GM21447 (cell line): ENCODE measurements around the gene ZNF839.
"Not testable (repeated sequence)": the region's sequence is repeated elsewhere in the genome, so short reads cannot be mapped to it uniquely, and the experiment has no call there.

Source experiments
- ATAC-seq: cut with Tn5 transposase; IDR thresholded peaks from one replicate; pipeline ENCODE4 v1.9.1; 2021; ENCODE audit not compliant: unreplicated experiment

Gene ZNF839

DNA sequence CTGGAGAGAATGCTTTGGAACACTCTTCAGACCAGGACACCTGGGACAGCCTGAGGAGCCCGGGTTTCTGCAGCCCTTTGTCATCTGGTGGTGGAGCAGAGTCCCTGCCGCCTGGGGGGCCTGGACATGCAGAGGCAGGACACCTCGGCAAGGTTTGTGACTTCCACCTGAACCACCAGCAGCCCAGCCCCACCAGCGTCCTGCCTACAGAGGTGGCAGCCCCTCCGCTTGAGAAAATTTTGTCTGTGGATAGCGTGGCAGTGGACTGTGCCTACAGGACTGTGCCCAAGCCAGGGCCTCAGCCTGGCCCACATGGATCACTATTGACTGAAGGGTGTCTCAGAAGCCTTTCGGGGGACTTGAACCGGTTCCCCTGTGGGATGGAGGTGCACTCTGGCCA lies 22.0 kb downstream of the ZNF839 start:
- ATAC-seq = no peak

DNA sequence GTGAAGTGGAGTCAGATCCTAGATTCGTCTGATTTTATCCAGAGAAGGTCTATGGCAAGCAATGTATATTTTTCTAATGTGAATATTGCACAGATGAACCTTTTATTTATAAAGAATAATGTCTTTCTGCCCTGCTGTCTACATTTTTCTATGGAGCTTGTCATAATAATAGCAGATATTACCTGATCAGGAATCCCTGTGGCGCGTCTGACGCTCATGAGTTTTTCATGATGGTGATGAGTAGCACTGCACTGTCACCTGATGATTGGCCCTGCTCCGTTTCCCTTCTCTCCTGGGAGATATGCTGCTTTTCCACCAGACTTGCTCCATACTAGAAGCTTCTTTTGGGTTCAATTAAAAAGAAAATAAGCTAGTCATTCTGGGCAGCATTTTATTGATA lies 22.7 kb downstream of the ZNF839 start:
- no peak for ATAC-seq

DNA sequence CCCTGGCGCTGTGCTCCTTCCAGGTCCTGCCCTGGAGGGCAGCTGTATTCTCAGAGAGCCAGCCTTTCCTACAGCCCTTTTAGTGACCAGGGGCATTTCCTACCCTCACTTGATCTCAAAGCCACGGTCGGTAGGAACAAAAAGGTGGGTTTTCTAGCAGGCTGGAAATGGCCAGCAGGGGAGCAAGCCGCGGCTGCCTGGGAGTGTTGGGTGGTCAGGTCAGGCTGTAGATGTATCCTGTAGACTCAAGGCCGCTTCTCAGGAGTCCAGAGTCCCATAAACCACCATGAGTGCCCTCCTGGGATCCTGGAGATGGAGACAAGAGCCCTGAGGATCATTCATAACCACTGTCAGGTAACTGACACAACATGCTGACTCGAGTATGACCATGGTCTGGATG lies 24.5 kb downstream of the ZNF839 start:
- ATAC-seq = no peak

DNA sequence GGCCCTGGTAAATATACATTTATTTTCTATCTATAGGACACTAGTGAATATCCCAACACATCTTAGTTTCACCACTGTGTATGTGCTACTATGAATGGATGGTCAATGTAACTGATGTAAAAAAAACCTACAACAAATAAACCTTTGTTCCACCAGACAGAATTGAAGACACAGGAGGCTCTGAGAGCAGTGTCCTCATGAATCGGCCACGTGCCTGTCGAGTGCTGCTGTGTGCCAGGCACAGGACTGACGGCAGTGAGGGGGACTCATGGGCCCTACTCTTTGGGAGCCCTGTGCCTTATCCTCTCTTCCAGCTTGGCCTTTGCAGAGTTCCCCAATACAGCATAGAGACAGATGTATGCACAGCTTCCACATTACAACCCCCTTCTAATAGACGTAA lies 24.9 kb downstream of the ZNF839 start:
- no peak for ATAC-seq

DNA sequence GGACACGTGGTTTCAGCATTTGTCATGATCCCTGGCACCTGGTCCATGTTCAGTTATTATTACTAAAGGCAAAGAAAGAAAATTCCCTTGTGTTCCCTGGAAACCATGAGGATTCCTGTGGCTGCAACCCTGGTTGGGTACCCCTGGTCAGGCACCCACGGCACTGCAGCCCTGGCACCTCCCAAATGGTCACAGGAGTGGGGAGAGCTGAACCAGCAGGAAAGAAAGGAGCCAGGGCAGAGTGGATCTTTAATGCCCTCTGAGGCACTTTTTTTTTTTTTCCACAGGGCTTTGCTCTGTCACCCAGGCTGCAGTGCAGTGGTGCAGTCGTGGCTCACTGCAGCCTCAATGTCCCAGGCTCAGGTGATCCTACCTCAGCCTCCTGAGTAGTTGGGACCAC lies 25.7 kb downstream of the ZNF839 start:
- ATAC-seq = no peak

DNA sequence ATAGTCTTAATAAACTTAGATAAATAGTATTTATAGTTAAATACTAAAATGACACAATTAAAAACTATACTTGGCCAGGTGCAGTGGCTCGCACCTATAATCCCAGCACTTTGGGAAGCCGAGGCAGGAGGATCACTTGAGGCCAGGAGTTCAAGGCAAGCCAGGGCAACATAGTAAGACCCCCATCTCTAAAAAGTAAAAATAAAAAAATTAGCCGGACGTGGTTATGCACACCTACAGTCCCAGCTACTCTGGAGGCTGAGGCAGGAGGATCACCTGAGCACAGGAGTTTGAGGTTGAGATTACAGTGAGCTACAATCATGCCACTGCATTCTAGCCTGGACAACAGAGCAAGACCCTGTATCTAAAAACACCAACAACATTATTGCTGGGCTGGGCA lies 27.1 kb downstream of the ZNF839 start:
- ATAC-seq = no peak

DNA sequence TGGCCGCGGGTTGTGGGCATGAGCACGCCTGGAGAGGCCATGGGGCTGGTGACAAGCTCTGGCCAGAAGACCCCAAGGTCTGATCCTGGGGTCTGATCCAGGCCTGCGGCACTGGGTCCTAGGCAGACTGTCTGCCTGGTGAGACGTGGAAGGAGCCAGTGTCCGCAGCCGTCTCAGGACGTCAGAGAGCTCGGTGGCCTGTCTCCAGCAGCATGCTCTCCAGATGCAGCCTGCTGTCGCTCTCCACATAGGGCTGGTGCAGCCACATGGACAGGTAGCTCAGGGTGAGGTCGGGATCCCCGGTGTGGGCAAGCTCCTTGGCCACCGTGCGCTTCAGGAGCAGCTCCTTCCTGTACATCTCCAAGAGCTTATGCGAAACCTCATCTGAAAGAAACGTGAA lies 28.8 kb downstream of the ZNF839 start:
- no peak for ATAC-seq

DNA sequence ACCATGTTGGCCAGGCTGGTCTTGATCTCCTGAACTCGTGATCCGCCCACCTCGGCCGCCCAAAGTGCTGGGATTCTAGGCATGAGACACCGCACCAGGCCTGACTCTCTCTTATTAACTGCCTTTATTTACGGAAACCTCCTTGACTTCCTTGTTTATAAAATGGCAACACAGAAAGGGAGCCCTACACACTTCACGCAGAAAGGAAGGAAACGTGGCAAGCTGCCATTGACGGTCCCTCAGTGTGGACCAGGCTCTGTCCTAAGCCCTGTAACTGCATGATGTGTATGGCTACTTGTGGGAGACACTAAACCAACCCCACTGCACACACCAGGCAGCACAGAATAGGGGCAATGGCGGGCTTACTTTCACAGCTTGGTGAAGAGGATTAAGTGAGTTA lies 31.5 kb downstream of the ZNF839 start:
- ATAC-seq = no peak

DNA sequence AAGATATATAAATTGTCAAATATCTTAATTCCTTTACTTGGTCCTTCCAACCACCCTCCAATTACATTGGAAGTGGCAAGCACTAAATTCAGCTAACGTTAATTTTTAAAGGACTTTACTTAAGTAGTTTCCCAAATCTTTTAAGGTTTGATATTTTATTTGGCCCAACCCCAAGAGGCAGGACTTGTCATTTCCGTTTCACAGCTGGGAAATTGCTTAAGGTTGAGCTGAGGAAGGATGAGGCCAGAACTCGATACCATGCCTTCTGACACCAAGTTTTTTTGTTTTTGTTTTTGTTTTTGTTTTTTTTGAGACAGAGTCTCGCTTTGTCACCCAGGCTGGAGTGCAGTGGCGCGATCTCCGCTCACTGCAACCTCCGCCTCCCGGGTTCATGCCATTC lies 32.0 kb downstream of the ZNF839 start:
- ATAC-seq = not testable (repeated sequence)

DNA sequence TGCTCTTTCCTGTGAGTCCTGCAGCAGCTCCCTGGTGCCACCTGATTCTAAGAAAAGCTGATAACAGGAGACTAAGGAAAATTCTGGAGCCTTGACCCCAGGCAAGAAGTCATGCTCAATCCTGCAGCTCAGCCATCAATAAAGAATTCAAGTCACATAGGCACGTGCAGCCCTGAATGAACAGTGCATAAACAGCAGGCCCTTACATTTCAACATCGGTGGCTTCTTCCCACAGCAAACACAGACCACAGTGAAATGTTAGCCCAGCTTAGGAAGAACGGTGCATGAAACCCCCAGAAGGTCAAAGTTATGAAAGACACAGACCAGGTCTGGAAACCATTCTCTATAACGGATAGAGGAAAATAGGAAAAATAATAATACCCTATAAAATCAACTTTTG lies 32.7 kb downstream of the ZNF839 start:
- no peak for ATAC-seq

DNA sequence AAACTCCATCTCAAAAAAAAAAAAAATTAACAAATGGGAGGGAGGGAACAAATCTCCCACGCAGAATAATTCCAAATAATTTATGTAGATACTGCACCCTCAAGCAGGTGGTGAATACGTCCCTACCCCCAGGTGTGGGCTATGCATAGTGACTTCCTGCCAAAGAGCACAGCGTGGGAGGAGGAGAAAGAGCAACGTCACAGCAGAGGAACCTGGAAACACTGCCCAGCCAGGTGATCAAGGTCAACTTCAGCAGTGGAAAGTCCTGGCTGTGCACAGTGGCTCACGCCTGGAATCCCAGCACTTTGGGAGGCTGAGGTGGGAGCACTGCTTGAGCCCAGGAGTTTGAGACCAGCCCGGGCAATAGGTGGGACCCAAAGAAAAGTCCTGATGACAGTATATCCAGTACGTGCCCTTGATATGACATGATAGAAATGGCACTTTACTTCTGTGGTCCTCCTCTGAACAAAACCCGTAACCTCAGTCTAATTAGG lies 33.6 kb downstream of the ZNF839 start:
- no peak for ATAC-seq

DNA sequence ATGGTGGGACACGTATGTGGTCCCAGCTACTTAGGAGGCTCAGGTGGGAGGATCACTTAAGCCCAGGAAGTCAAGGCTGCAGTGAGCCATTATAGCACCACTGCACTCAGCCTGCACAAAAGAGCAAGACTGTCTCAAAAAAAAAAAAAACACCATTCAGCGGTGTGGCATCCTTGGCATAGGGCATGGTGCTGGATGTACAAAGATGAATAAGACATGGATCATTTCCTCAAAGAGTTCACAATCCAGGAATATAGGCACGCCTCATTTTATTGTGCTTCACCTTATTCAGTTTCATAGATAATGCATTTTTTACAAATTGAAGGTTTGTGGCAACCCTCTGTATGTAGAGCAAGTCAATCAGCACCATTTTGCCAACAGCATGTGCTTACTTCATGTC lies 36.7 kb downstream of the ZNF839 start:
- no peak for ATAC-seq

DNA sequence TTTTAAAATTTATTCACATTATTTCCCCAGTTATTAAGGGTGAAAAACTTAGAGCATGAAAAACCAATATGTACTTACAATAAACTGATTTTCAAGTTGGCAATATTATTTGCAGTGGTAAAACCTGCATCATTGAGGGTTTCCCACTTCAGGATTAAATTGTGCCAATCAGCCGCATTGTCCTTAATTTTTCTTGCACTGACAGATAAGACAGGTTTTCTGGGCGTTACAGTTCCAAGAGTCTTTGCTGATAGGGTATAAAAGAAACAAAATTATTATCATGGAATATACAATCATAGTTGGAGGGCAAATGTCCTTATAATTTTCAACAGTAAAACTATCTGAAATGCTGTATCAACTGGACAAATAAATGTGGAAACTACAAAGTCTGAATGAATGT lies 39.8 kb downstream of the ZNF839 start:
- no peak for ATAC-seq

DNA sequence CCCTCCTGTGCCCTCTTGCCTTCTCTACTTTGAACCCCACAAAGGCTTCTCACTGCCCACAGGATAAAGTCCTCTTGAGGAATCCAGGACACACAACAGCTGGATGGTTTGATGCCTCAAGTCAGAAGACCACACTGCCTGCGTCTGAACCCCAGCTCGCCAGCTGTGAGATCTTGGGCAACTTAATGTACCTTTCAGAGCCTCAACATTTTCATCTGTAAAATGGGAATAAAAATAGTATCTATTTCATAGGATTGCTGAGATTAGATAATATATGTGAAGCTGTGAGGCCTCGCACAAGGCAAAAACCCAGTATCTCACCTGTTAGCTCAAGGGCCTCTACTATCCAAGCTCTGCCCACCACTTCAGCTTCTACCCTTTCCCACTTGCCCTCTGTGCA lies 40.8 kb downstream of the ZNF839 start:
- no peak for ATAC-seq

DNA sequence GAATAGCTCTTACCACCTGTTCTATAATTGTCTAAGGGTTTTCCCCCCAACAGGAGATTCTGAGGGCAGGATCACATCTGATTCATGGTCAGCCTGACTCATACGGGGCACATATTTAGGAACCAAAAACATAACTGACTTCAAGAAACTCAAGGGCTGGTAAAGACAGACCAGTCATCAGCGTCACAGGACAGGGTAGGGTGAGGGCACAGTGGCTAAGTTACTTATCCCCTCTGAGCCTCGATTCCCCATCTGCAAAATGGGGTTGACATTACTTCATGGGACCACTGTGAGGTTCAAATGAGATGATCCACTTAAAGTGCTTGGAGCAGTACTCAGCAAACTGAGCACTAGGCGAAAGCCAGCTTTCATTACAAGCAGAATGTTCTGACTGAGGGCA lies 42.5 kb downstream of the ZNF839 start:
- peak; percentile 38 for ATAC-seq

DNA sequence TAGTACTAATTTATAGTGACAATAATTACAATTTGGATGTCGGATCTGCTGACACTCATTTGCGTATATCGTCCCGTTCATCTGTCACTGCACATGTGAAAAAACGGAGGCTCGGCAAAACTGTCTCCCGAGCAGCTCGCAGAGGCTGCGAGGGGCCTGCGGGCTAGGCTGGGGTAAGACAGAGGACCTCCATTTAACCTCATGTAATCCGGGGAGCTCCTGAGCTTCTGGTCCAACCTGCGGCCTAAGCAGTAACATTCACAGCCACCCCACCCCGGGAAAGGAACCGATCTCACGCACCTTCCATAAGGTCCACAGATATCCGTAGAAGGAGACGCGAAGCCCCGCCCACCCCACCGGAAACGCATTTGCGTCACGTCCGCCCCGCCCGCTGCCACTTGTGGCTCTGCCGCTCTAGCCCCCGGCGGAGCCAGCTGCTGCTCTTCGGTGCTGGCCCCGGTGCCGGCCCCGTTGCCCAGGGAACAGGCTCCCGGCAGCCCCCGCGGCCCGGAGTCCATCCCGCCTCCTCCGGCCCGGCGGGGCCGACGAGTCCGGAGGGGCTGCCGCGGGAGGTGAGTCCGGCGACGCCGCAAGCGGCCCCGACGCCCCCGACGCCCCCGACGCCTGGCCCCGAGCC lies 43.1 kb downstream of the ZNF839 start, which contains the start of the genes CINP and TECPR2:
Gene CINP, minus strand, starts transcription at position 346 of the 637 bp plus-strand sequence. Its CDS starts 39 bp downstream, at position 307.
Gene TECPR2, plus strand, starts transcription at position 397 of the 637 bp plus-strand sequence. CDS start 13,781 bp downstream, outside the sequence.
- peak; percentile 85 for ATAC-seq

DNA sequence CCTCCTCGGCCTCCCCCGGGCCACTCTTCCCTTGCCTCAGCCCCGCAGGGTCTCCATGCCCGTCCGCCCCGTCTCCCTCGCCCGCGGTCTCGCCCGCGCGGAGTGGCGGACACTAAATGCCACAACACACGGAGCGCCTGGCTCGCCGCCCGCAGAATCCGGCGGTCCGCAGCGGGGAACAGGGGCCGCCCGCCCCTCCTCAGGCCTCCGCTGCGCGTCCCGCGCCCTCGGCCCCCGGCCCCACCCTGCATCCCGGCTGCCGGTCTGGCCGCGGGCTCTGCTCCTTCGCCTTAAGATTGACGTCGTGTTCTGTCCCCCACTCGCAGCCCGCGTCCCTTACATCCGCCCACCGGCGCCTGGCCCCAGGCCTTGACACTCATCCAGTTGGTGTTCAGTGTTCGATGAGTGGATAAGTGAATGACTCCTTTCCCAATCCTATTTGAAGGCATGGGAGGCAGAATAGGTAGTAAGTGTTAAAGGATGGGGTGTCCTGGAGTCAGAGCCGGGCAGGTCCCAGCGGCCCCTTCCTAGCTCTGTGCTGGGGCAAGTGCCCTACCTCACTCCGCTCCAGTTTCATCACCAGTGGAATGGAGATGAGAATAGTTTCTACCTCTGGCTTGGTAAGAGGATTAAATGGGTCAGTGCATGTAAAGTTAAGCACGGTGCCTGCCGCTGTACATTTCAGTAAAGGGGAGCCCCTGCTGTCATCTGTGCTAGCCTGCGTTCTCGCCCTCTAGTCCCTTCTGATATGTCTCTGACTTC lies 43.8 kb downstream of the ZNF839 start:
- peak; percentile 24 for ATAC-seq

DNA sequence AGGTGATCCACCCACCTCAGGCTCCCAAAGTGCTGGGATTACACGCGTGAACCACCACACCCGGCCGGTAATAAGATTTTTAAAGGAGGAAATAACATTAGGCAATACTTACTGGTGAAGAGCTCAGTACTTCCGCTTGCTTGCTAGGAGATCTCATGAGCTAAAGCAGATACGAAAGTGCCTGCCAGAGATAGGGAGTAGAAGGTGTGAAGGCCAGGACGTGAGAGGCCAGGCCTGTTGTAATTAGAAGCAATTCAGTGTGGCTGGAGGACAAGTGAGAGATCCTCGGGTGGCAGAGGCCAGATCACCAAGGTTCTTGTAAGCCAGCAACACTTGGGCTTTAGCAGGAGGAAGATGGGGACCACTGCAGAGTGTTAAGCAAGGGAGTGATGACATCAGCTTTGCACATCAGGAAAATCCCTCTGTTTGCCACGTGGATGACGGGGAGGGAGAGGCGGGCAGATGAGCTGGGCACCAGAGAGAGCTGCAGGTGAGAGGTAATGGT lies 50.8 kb downstream of the ZNF839 start:
- no peak for ATAC-seq

DNA sequence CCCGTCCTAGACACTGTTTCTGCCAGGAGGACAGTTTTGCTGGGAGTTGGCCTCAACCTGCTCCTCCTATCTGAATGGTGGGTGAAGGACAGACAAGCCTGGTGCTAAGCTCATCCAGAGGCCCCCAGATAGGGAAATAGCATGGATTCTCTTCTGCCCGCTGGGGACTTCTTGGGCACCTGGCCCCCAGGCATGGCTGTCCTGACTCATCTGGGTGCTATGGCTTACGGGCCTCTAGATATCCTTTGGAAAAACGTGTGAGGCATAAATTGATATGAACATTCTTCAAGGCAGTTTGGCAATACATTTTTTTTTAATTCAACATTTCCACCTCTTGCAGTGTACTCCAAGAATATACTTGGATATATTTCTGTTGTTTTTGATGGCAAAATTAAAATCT lies 51.8 kb downstream of the ZNF839 start:
- ATAC-seq = no peak

DNA sequence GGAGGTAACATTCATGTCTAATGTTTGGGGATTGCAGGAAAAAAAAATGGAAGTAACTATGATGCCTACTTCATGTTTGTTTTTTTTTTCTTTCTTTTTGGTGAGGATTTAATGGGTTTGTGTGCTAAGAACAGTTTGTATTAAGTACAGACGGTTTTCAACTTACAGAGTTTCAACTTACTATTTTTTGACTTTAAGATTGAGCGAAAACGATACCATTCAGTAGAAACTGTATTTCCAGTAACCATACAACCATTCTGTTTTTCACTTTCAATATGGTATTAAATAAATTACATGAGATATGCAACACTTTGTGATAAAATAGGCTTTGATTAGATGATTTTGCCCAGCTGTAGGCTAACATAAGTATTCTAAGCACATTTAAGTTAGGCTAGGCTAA lies 53.6 kb downstream of the ZNF839 start:
- no peak for ATAC-seq

DNA sequence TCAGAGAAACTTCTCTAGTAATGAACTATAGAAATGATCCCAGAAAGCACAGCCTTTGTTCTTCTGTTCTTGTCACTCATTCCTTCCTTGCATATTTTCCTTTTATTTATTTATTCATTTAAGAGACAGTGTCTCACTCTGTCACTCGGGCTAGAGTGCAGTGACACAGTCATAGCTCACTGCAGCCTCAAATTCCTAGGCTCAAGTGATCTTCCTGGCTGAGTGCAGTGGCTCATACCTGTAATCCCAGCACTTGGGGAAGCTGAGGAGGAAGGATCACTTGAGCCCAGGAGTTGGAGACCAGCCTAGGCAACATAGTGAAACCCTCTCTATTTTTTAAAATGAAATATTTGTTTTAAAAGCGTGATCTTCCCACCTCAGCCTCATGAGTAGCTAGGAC lies 54.7 kb downstream of the ZNF839 start:
- no peak for ATAC-seq

DNA sequence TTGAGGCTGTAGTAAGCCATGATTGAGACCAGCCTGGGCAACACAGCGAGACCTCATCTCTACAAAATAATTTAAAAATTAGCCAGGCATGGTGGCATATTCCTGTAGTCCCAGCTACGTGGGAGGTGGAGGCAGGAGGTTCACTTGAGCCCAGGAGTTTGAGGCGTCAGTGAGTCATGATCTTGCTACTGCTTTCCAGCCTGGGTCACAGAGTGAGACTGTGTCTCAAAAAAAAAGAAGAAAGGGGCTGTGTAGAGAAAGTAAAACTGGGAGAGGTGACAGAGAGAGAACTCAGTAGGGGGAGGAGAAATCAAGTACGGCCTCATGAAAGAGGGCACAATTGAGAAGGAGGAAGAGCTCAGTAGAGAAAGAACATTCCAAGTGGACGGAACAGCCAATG lies 55.6 kb downstream of the ZNF839 start:
- no peak for ATAC-seq
